ENCODE measurements around the gene NDUFV2.

DNA sequence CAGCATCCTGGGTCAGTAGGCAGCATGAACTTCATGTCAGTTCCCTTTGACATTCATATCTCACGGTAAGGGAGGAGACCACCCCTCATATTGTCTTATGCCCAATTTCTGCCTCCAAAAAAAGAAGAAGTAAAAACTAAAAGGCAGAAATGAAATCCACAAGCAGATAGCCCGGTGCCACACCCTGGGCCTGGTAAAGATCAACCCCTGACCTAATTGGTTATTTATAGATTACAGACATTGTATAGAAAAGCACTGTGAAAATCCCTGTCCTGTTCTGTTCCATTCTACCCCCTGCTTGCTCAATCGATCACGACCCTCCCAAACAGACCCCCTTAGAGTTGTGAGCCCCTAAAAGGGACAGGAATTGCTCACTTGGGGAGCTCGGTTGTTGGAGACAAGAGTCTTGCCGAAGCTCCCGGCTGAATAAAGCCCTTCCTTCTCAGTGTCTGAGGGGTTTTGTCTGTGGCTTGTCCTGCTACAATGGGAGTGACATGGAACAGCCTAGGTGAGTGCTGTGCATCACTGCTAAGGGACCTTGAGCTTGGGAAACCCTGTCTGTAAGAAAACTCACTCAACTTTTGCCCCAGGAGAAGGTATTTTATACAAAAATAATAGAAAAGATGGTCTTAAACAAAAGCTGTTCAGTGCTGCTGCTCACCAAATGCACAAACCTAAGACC lies 11.1 kb downstream of the NDUFV2 start:
- TF ChIP-seq MAX (IDR thresholded peaks at IDR 0.05; ENCODE audit: insufficient read depth, insufficient read length) (no peak), FOS (IDR thresholded peaks at IDR 0.05; ENCODE audit: borderline replicate concordance, insufficient read depth, low read length) (no peak), POLR2A (IDR thresholded peaks at IDR 0.05; ENCODE audit: low read depth, low read length) (no peak), EZH2 (IDR thresholded peaks at IDR 0.05; ENCODE audit: borderline replicate concordance, low read depth, low read length, severe bottlenecking) (no peak), POLR2AphosphoS5 (IDR thresholded peaks at IDR 0.05; ENCODE audit: insufficient read depth, low read depth, low read length) (no peak)
- TF ChIP-seq, protein P1, sequence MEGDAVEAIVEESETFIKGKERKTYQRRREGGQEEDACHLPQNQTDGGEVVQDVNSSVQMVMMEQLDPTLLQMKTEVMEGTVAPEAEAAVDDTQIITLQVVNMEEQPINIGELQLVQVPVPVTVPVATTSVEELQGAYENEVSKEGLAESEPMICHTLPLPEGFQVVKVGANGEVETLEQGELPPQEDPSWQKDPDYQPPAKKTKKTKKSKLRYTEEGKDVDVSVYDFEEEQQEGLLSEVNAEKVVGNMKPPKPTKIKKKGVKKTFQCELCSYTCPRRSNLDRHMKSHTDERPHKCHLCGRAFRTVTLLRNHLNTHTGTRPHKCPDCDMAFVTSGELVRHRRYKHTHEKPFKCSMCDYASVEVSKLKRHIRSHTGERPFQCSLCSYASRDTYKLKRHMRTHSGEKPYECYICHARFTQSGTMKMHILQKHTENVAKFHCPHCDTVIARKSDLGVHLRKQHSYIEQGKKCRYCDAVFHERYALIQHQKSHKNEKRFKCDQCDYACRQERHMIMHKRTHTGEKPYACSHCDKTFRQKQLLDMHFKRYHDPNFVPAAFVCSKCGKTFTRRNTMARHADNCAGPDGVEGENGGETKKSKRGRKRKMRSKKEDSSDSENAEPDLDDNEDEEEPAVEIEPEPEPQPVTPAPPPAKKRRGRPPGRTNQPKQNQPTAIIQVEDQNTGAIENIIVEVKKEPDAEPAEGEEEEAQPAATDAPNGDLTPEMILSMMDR (IDR thresholded peaks at IDR 0.05; ENCODE audit: extremely low read depth in 1 of 2, insufficient read depth in 1 of 2, low read depth in 1 of 2, low read length in 2 of 2) = no peak

Measured in endothelial cell of umbilical vein (primary cell).